A549 (cell line): ENCODE results near the gene MOV10.

Experiments used
- CBX8 ChIP-seq: fragments of 200-600 bp; sonication (generic); IDR thresholded peaks from 2 replicates; pipeline ENCODE4 v1.6.1; 2016
- CHD2 ChIP-seq: fragments of 150-350 bp; IDR thresholded peaks from 2 replicates; pipeline ENCODE4 v1.6.1; 2014; ENCODE audit warnings: low read length; ENCODE audit not compliant: partially characterized antibody
- CTCF ChIP-seq: fragments of >200 bp; sonication (Bioruptor Twin); formaldehyde crosslinking; IDR thresholded peaks from 3 replicates; pipeline ENCODE4 v1.5.1; 2016
- ELK1 ChIP-seq: fragments of 150-350 bp; IDR thresholded peaks from 2 replicates; pipeline ENCODE4 v1.6.1; 2014; ENCODE audit warnings: low read depth, mild to moderate bottlenecking, low read length
- FOSL2 ChIP-seq, 2 experiments: fragments of 450-650 bp in 1 of 2; fragments of >200 bp in 1 of 2; sonication (Bioruptor Twin) in 1 of 2; formaldehyde crosslinking; IDR thresholded peaks; 2 replicates each; pipeline versions ENCODE4 v1.5.0 to v1.6.1; 2016 to 2020; ENCODE audit warnings: mild to moderate bottlenecking in 1 of 2, moderate library complexity in 1 of 2
- JUN ChIP-seq, 2 experiments: fragments of >200 bp; sonication (Bioruptor Twin); formaldehyde crosslinking; IDR thresholded peaks; 2 replicates in 1 of 2; 3 replicates in 1 of 2; pipeline ENCODE4 v1.6.1; 2016 to 2017
- MAX ChIP-seq: IDR thresholded peaks from 2 replicates; pipeline ENCODE4 v1.6.1; 2012
- PHF8 ChIP-seq: fragments of 200-600 bp; sonication (generic); IDR thresholded peaks from 2 replicates; pipeline ENCODE4 v1.6.1; 2016; ENCODE audit warnings: low read depth, mild to moderate bottlenecking, antibody characterized with exemption, moderate library complexity, borderline replicate concordance
- POLR2A ChIP-seq: IDR thresholded peaks from 2 replicates; pipeline ENCODE4 v1.6.1; 2012; ENCODE audit warnings: mild to moderate bottlenecking, low read length
- POLR2AphosphoS2 ChIP-seq: conservative IDR thresholded peaks from 2 replicates; pipeline ENCODE4 v1.6.1; 2012; ENCODE audit warnings: low read length, improper control_type of control experiment, inconsistent platforms
- RFX5 ChIP-seq: fragments of 450-650 bp; IDR thresholded peaks from 2 replicates; pipeline ENCODE4 v1.7.1; 2014; ENCODE audit warnings: antibody characterized with exemption, mild to moderate bottlenecking, moderate library complexity
- ZSCAN20 ChIP-seq: fragments of 250-450 bp; sonication (Bioruptor Pico); IDR thresholded peaks from 2 replicates; pipeline ENCODE4 v1.8.0; 2022; ENCODE audit warnings: mild to moderate bottlenecking, moderate library complexity

- TF ChIP-seq CTCF (no peak), RFX5 (no peak), CHD2 (no peak), CBX8 (no peak), JUN (IDR thresholded peaks at IDR 0.05) (no peak), MAX (no peak), POLR2AphosphoS2 (no peak), PHF8 (no peak), POLR2A (no peak), ZSCAN20 (no peak), FOSL2 (IDR thresholded peaks at IDR 0.05) (peak; percentile 14; the same call in 1 of the 2 replicates), FOSL2 (CRISPR knock-in tag; IDR thresholded peaks at IDR 0.05) (peak; percentile 65), ELK1 (no peak)
Observed at GRCh38 chr1:112735752-112736151, 61.3 kb downstream of the MOV10 start.
